ENCODE measurements around the gene PCK1. TPM values are rescaled to one million over a fixed set of nuclear protein-coding genes. Genes with fewer than 3 reads are reported as not detected.

Gene PCK1
- total RNA-seq, 5 donors from 2014 or later (not counting 1 experiment from before 2014, with no cell fraction given) = 0.25 to 0.53 (median 0.26) TPM; not detected in 2

DNA sequence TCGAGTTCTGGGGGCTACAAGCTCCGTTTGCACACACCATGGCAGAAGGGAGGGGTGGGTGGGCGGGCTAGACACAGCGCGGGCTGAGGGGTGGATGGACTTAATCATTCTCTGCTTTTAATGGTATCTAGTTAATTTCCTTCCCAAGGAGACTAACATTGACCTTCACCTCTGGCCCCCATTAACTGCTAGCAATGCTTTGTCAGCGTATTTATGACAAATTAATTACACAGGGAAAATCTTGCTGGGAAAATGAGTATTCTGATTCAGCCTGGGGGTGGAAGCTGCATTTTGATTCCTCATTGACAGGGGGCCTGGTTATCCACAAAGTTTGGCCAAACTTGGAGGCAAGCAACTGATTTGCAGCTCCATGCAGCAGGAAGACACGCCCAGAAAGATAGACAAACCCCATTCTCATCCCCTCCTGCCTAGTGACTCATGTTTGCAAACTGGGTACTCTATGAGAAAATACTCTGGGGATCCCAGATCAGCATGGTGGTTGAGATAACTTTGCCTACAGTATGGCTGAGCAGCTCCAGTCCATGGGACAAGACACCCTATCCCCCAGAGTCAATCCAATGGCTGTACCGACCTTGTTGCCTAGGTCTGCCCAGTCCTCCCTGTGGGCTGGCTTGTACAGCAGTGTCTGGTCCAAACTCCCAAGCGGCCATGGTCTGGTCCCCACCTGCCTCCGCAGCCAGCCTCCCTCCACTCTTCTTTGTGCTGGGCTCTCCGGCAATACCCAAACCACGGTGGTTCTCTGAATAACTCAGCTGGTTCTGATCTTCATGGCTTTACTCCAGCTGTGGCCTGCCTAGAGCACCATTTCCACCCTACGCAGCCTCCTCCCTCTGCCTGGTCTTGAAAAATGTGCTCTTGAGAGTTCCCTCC is 39.7 kb downstream of the PCK1 start:
- H3K4me3 Mint-ChIP-seq = no peak overlapping the region
- peaks cover 9 to 30% (median 10%) of the 10 kb centered on the region in 3 donors for H3K4me1 Mint-ChIP-seq
- H3K36me3 Mint-ChIP-seq = peaks cover 5% of the 10 kb centered on the region
- no peaks in the 10 kb centered on the region for H3K9me3 ChIP-seq
- H3K27ac Mint-ChIP-seq = no peak overlapping the region
- no peak overlapping the region for H3K27ac ChIP-seq (ENCODE audit: low read length)
- H3K27me3 ChIP-seq (replicated peaks in 1 of 2; ENCODE audit: control insufficient read depth in 2 of 2, extremely low read depth in 1 of 2, insufficient read depth in 2 of 2, low read length in 1 of 2) = peaks cover 2 to 26% of the 10 kb centered on the region in 2 experiments
- DNase-seq (no peak), ATAC-seq (replicated peaks in 1 of 4) (no peak)
- ChIA-PET POLR2A (interaction anchor here in 1 of 2 donors (0.7 kb wide), 1 partner anchor 78 kb away, joined by 10 read pairs; no protein-coding TSS in a partner anchor), CTCF (interaction anchor here in 1 of 2 donors (0.9 kb wide), 1 partner anchor 11 kb away, joined by 5 read pairs; no protein-coding TSS in a partner anchor)
- WGBS (ENCODE audit: insufficient coverage) = 57% methylated on average over 6 of the region's 13 CpGs
- no peaks in the 10 kb centered on the region for H3K9me3 Mint-ChIP-seq
- no peaks in the 10 kb centered on the region for H3K36me3 ChIP-seq (ENCODE audit: control insufficient read depth in 2 of 2, extremely low read depth in 1 of 2, insufficient read depth in 1 of 2, low read length in 1 of 2)
- peaks cover 0 to 29% of the 10 kb centered on the region in 2 experiments for H3K4me1 ChIP-seq (ENCODE audit: control insufficient read depth in 1 of 2, extremely low read depth in 1 of 2, insufficient read depth in 2 of 2, low read length in 2 of 2)
- H3K27me3 Mint-ChIP-seq = peaks cover 0 to 2% of the 10 kb centered on the region in 2 donors
- no peak overlapping the region for H3K4me3 ChIP-seq (ENCODE audit: control insufficient read depth in 1 of 2, extremely low read depth in 1 of 2, low read length in 1 of 2)

DNA sequence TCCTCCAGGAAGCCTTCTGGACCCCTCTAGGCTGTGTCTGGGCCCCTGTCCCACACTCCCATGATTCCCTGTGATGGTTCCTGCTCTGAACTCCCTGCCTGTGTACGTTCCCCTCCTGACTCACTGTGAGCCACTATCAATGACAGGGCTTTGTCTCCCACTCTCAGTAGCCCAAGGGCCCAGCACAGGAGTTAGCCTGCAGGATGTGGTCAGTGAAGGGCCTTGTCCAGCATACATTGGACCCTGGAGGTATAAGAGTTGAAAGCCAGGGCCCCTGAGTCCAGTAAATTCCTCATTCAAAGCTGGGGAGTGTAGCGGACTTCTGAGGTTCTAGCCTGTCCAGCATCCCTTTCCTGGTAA is 40.3 kb downstream of the PCK1 start:
- Mint-ChIP-seq H3K4me3 (no peak overlapping the region), H3K9me3 (no peaks in the 10 kb centered on the region), H3K4me1 (peaks cover 14 to 31% (median 15%) of the 10 kb centered on the region in 3 donors), H3K27me3 (peaks cover 0 to 2% of the 10 kb centered on the region in 2 donors), H3K27ac (no peak overlapping the region), H3K36me3 (peaks cover 5% of the 10 kb centered on the region)
- ATAC-seq (replicated peaks in 1 of 4) (no peak), DNase-seq (no peak)
- Histone ChIP-seq H3K4me3 (ENCODE audit: control insufficient read depth in 1 of 2, extremely low read depth in 1 of 2, low read length in 1 of 2) (no peak overlapping the region), H3K4me1 (ENCODE audit: control insufficient read depth in 1 of 2, extremely low read depth in 1 of 2, insufficient read depth in 2 of 2, low read length in 2 of 2) (peaks cover 0 to 35% of the 10 kb centered on the region in 2 experiments), H3K27me3 (replicated peaks in 1 of 2; ENCODE audit: control insufficient read depth in 2 of 2, extremely low read depth in 1 of 2, insufficient read depth in 2 of 2, low read length in 1 of 2) (peaks cover 2 to 26% of the 10 kb centered on the region in 2 experiments), H3K36me3 (ENCODE audit: control insufficient read depth in 2 of 2, extremely low read depth in 1 of 2, insufficient read depth in 1 of 2, low read length in 1 of 2) (no peaks in the 10 kb centered on the region), H3K9me3 (no peaks in the 10 kb centered on the region), H3K27ac (ENCODE audit: low read length) (no peak overlapping the region)
- POLR2A ChIA-PET = no interaction called here
- CTCF ChIA-PET = interaction anchor here in 1 of 2 donors (0.6 to 1.7 kb wide), 3 partner anchors 18 to 27 kb away, joined by 3 to 5 read pairs (median 3); partner anchors contain the start of gene ZBP1
- no CpG with 5 or more reads among the region's 2 CpGs for WGBS (ENCODE audit: insufficient coverage)

DNA sequence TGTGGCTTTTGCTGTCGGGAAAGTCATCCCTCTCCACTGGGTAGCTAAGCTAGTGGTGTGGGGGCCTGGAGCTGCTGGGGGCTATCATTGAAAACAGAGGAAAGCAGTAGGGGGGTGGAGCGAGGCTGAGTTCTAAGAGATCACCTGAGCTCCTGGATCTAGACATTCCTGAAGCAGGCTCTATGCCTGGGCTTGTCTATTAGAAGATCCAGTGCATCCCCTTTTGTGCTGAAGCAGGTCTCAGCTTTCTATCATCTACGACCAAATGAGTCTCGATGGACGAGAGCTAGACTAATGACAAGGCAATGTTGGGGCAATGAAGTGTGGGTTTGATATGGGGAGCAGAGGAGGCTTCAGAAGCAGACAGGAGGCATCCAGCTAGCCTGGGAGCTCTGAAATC is 40.8 kb downstream of the PCK1 start:
- ChIA-PET POLR2A (interaction anchor here in 1 of 2 donors (0.6 kb wide), 1 partner anchor 785 kb away, joined by 3 read pairs; no protein-coding TSS in a partner anchor), CTCF (interaction anchor here in 1 of 2 donors (0.6 to 1.7 kb wide), 3 partner anchors 18 to 26 kb away, joined by 3 to 5 read pairs (median 3); partner anchors contain the start of gene ZBP1)
- Histone ChIP-seq H3K27me3 (replicated peaks in 1 of 2; ENCODE audit: control insufficient read depth in 2 of 2, extremely low read depth in 1 of 2, insufficient read depth in 2 of 2, low read length in 1 of 2) (peaks cover 2 to 24% of the 10 kb centered on the region in 2 experiments), H3K9me3 (no peaks in the 10 kb centered on the region), H3K27ac (ENCODE audit: low read length) (no peak overlapping the region), H3K4me3 (ENCODE audit: control insufficient read depth in 1 of 2, extremely low read depth in 1 of 2, low read length in 1 of 2) (no peak overlapping the region), H3K4me1 (ENCODE audit: control insufficient read depth in 1 of 2, extremely low read depth in 1 of 2, insufficient read depth in 2 of 2, low read length in 2 of 2) (peaks cover 0 to 36% of the 10 kb centered on the region in 2 experiments), H3K36me3 (ENCODE audit: control insufficient read depth in 2 of 2, extremely low read depth in 1 of 2, insufficient read depth in 1 of 2, low read length in 1 of 2) (no peaks in the 10 kb centered on the region)
- ATAC-seq (replicated peaks in 1 of 4) (no peak), DNase-seq (no peak)
- 100% methylated on average over 1 of the region's 5 CpGs for WGBS (ENCODE audit: insufficient coverage)
- Mint-ChIP-seq H3K9me3 (no peaks in the 10 kb centered on the region), H3K36me3 (peaks cover 5% of the 10 kb centered on the region), H3K27me3 (peaks cover 0 to 2% of the 10 kb centered on the region in 2 donors), H3K4me1 (peaks cover 14 to 32% (median 15%) of the 10 kb centered on the region in 3 donors), H3K4me3 (no peak overlapping the region), H3K27ac (no peak overlapping the region)

DNA sequence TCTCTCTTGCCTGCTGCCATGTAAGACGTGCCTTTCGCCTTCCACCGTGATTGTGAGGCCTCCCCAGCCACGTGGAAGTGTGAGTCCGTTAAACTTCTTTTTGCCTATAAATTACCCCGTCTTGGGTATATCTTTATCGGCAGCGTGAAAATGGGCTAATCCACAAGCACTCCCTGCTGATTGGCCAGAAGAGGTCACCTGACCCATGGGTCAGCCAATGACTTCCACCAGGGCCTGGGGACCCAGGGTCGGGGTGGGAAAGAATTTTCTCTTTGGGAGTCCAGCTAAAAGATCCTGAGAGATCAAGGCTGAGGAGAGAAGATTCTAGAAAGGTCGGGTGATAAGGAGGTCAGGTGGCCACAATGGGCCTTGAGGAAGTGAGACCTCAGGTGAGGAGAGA is 42.2 kb downstream of the PCK1 start:
- CTCF ChIA-PET = no interaction called here

DNA sequence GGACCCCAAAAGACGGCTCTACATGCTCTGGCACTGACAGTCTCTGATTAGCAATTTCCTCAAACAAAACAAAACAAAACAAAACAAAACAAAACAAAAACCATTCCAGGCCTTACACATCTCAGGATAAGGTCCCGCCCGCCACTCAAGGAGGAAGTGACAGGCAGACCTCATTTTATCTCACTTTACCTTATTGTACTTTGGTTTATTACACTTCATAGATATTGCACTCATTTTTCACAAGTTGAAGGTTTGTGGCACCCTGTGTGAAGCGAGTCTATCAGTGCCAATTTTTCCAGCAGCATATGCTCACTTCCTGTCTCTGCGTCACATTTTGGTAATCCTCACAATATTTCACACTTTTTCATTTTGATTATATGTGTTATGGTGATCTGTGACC is 44.1 kb downstream of the PCK1 start:
- Histone ChIP-seq H3K9me3 (no peaks in the 10 kb centered on the region), H3K27ac (ENCODE audit: low read length) (peak overlapping the region; percentile 64), H3K27me3 (replicated peaks in 1 of 2; ENCODE audit: control insufficient read depth in 2 of 2, extremely low read depth in 1 of 2, insufficient read depth in 2 of 2, low read length in 1 of 2) (peaks cover 2 to 3% of the 10 kb centered on the region in 2 experiments), H3K4me1 (ENCODE audit: control insufficient read depth in 1 of 2, extremely low read depth in 1 of 2, insufficient read depth in 2 of 2, low read length in 2 of 2) (peaks cover 0 to 26% of the 10 kb centered on the region in 2 experiments), H3K36me3 (ENCODE audit: control insufficient read depth in 2 of 2, extremely low read depth in 1 of 2, insufficient read depth in 1 of 2, low read length in 1 of 2) (peaks cover 0 to 24% of the 10 kb centered on the region in 2 donors), H3K4me3 (ENCODE audit: control insufficient read depth in 1 of 2, extremely low read depth in 1 of 2, low read length in 1 of 2) (no peak overlapping the region)
- DNase-seq = peak in 19 of 35 experiments; percentile 12 to 75 (median 36)
- POLR2A ChIA-PET = no interaction called here
- Mint-ChIP-seq H3K27ac (peak overlapping the region; percentile 85 to 86), H3K4me1 (peaks cover 16 to 31% (median 24%) of the 10 kb centered on the region in 3 donors), H3K36me3 (peaks cover 24% of the 10 kb centered on the region), H3K27me3 (no peaks in the 10 kb centered on the region), H3K4me3 (peak overlapping the region in 1 of 3 donors; percentile 2), H3K9me3 (no peaks in the 10 kb centered on the region)
- CTCF ChIA-PET = no interaction called here
- ATAC-seq (replicated peaks in 1 of 4) = peak in 2 of 4 experiments; percentile 37 to 82
- WGBS (ENCODE audit: insufficient coverage) = 72% methylated on average over 3 of the region's 5 CpGs

More for the DNA sequence above, 42.2 kb downstream of the PCK1 start:
- POLR2A ChIA-PET = no interaction called here
- peaks cover 0 to 6% of the 10 kb centered on the region in 2 donors for H3K36me3 ChIP-seq (ENCODE audit: control insufficient read depth in 2 of 2, extremely low read depth in 1 of 2, insufficient read depth in 1 of 2, low read length in 1 of 2)
- Mint-ChIP-seq H3K27me3 (no peaks in the 10 kb centered on the region), H3K4me3 (no peak overlapping the region), H3K9me3 (no peaks in the 10 kb centered on the region), H3K27ac (no peak overlapping the region), H3K4me1 (peaks cover 16 to 31% (median 24%) of the 10 kb centered on the region in 3 donors), H3K36me3 (peaks cover 16% of the 10 kb centered on the region)
- no peak overlapping the region for H3K27ac ChIP-seq (ENCODE audit: low read length)
- DNase-seq (no peak), ATAC-seq (replicated peaks in 1 of 4) (no peak)
- peaks cover 0 to 26% of the 10 kb centered on the region in 2 experiments for H3K4me1 ChIP-seq (ENCODE audit: control insufficient read depth in 1 of 2, extremely low read depth in 1 of 2, insufficient read depth in 2 of 2, low read length in 2 of 2)
- no peak overlapping the region for H3K4me3 ChIP-seq (ENCODE audit: control insufficient read depth in 1 of 2, extremely low read depth in 1 of 2, low read length in 1 of 2)
- 84% methylated on average over 7 of the region's 10 CpGs for WGBS (ENCODE audit: insufficient coverage)
- no peaks in the 10 kb centered on the region for H3K9me3 ChIP-seq
- peaks cover 2 to 14% of the 10 kb centered on the region in 2 experiments for H3K27me3 ChIP-seq (replicated peaks in 1 of 2; ENCODE audit: control insufficient read depth in 2 of 2, extremely low read depth in 1 of 2, insufficient read depth in 2 of 2, low read length in 1 of 2)

DNA sequence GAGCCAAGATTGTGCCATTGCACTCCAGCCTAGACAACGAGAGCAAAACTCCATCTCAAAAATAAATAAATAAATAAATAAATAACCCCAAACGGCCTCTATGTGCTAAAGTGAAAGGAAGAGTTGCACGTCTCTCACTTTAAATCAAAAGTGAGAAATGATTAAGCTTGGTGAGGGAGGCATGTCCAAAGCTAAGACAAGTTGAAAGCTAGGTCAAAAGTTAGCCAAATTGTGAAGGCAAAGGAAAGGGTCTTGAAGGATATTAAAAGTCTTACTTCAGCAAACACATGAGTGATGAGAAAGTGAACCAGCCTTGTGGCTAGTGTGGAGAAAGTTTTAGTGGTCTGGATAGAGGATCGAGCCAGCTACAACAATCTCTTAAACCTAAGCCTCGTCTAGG is 45.0 kb downstream of the PCK1 start:
- no CpG with 5 or more reads among the region's 5 CpGs for WGBS (ENCODE audit: insufficient coverage)

More for the DNA sequence above, 45.0 kb downstream of the PCK1 start:
- H3K9me3 ChIP-seq = no peaks in the 10 kb centered on the region
- H3K4me3 ChIP-seq (ENCODE audit: control insufficient read depth in 1 of 2, extremely low read depth in 1 of 2, low read length in 1 of 2) = no peak overlapping the region
- H3K27ac ChIP-seq (ENCODE audit: low read length) = peak overlapping the region; percentile 64
- H3K4me3 Mint-ChIP-seq = no peak overlapping the region
- DNase-seq = peak in 1 of 35 experiments; percentile 29
- peak overlapping the region; percentile 41 to 73 for H3K27ac Mint-ChIP-seq
- peak in 1 of 4 experiments; percentile 21 for ATAC-seq (replicated peaks in 1 of 4)
- H3K27me3 Mint-ChIP-seq = no peaks in the 10 kb centered on the region
- H3K27me3 ChIP-seq (replicated peaks in 1 of 2; ENCODE audit: control insufficient read depth in 2 of 2, extremely low read depth in 1 of 2, insufficient read depth in 2 of 2, low read length in 1 of 2) = peaks cover 1 to 2% of the 10 kb centered on the region in 2 experiments
- H3K4me1 ChIP-seq (ENCODE audit: control insufficient read depth in 1 of 2, extremely low read depth in 1 of 2, insufficient read depth in 2 of 2, low read length in 2 of 2) = peaks cover 0 to 26% of the 10 kb centered on the region in 2 experiments
- CTCF ChIA-PET = interaction anchor here (0.6 to 1.3 kb wide), 6 partner anchors 11 to 1269 kb away, joined by 3 to 4 read pairs (median 3); no protein-coding TSS in a partner anchor
- H3K36me3 ChIP-seq (ENCODE audit: control insufficient read depth in 2 of 2, extremely low read depth in 1 of 2, insufficient read depth in 1 of 2, low read length in 1 of 2) = peaks cover 0 to 32% of the 10 kb centered on the region in 2 donors
- no peaks in the 10 kb centered on the region for H3K9me3 Mint-ChIP-seq
- H3K4me1 Mint-ChIP-seq = peaks cover 16 to 26% (median 24%) of the 10 kb centered on the region in 3 donors
- POLR2A ChIA-PET = no interaction called here
- peaks cover 30% of the 10 kb centered on the region for H3K36me3 Mint-ChIP-seq
